Urinary bladder (tissue), 4 donors: ENCODE data around the gene IZUMO1R. TPM values are rescaled to one million over a fixed set of nuclear protein-coding genes. Genes with fewer than 3 reads are reported as not detected.
A peak's percentile ranks its signal among the peaks of the same experiment; 100 is the strongest.
"Not testable (repeated sequence)": the region's sequence is repeated elsewhere in the genome, so short reads cannot be mapped to it uniquely, and the experiment has no call there.

Experiments
- DNase-seq: peaks from one replicate; pipeline ENCODE4 v3.0.0-alpha.2; 2015; ENCODE audit errors: extremely low spot score
- H3K27ac ChIP-seq: one replicate; pipeline ENCODE4 v1.5.1; 2013; ENCODE audit warnings: low read depth, mild to moderate bottlenecking, moderate library complexity
- H3K36me3 ChIP-seq: one replicate; pipeline ENCODE4 v1.6.1; 2013; ENCODE audit warnings: mild to moderate bottlenecking, moderate library complexity; ENCODE audit not compliant: insufficient read depth
- H3K4me1 ChIP-seq: one replicate; pipeline ENCODE4 v1.6.1; 2013; ENCODE audit warnings: mild to moderate bottlenecking, moderate library complexity; ENCODE audit not compliant: insufficient read depth
- H3K4me3 ChIP-seq: one replicate; pipeline ENCODE4 v1.5.1; 2013; ENCODE audit warnings: low read depth, low read length
- WGBS: extraction: QIAGEN DNeasy Blood & Tissue Kit; methylation state at CpG from one replicate; pipeline ENCODE4 v1.1.7; 2013; 5-methylcytosine and 5-hydroxymethylcytosine counted together
- polyA plus RNA-seq: library from polyadenylated mRNA; stranded (reverse); fragments of 200-250 nt; gene quantifications from one replicate; pipeline ENCODE4 v1.2.3, GENCODE V29; 2013
- total RNA-seq: library from RNA; depleted of rRNA; stranded (reverse); fragments of >200 nt; gene quantifications from one replicate; pipeline ENCODE4 v1.2.3, GENCODE V29; 2014
- donor health status: healthy with polysubstance abuse.
- donor health status: healthy.

Gene IZUMO1R
- not detected for total RNA-seq
- polyA plus RNA-seq: not detected

DNA sequence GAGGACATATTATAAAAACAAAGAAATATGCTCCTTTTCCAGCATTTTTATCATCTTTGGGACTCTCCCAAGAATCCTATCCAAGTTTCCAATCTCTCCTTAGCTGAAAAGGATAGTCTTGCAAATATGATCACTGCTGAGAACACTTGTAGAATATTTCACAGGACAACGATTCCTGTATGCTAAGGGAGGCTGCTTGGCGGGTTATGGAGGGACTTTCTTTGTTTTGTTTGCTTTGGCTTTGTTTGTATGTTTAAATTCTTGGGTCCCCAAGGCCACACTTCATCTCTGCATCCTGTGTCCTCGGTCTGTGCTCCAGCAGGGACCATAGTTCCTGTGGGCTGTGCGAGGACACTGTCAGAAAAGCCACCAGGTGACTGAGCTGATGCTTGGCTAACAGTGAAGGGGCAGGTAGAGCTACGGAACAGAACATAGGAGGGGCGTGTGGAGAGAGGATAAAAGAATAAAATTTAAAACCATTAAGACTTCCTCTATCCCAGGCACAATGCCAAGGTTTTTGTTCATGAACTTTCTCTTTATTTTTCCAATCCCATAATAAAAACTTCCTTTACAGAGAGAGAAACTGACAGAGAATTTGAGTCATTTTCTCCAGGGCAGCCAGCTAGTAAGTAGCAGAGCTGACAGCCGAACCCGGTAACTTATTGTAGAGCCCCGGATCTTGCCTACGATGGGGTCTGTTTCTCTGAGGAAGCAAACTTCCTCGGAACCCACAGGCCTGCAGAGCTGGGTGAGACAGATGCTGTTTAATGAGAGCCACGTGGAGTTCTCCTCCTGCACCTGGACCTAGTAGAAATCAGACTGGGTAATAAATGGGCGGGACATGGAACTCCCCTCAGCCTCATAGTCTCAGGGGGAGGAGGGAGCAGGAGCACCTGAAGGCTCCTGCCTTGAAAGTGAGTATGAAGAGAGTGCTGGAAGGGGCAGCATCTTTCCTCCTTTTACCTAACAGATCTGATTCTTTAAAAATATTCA, at the start of gene IZUMO1R:
IZUMO1R (plus strand) TSS at position 615 of the 993 bp plus-strand sequence. CDS start 1,057 bp downstream, outside the sequence.
- H3K27ac ChIP-seq: no peak within 1 kb of the TSS
- no peaks in the 10 kb centered on the region for H3K36me3 ChIP-seq
- 30% methylated on average over 13 of the region's 13 CpGs for WGBS
- no peaks in the 10 kb centered on the region for H3K4me1 ChIP-seq
- DNase-seq: peak; percentile 36
- H3K4me3 ChIP-seq: no peak within 1 kb of the TSS

DNA sequence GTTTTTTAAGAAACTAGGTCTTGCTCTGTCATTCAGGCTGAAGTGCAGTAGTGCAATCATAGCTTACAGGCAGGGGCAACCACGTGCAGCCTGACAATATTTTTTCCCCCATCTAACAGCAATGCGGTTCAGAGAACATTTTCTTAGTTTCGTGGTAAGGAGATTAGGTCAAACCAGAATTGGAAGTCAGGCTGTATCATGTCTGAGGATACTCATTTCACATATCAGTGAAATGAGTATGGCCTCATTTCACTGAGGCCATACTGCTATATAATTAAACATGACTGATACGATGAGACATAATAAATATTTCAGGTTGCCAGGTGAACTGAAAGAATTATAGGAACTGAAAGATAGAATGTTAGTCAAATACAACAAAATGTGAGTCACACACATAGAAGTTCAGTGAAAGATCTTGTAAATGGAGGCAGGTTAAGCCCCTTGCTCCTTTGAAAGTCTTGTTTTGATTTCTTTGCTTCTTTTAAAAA, 32.5 kb upstream of the IZUMO1R start:
- Histone ChIP-seq H3K4me3 (no peak overlapping the region), H3K4me1 (no peaks in the 10 kb centered on the region), H3K36me3 (no peaks in the 10 kb centered on the region), H3K27ac (no peak overlapping the region)
- 68% methylated on average over 4 of the region's 4 CpGs for WGBS
- no peak for DNase-seq

DNA sequence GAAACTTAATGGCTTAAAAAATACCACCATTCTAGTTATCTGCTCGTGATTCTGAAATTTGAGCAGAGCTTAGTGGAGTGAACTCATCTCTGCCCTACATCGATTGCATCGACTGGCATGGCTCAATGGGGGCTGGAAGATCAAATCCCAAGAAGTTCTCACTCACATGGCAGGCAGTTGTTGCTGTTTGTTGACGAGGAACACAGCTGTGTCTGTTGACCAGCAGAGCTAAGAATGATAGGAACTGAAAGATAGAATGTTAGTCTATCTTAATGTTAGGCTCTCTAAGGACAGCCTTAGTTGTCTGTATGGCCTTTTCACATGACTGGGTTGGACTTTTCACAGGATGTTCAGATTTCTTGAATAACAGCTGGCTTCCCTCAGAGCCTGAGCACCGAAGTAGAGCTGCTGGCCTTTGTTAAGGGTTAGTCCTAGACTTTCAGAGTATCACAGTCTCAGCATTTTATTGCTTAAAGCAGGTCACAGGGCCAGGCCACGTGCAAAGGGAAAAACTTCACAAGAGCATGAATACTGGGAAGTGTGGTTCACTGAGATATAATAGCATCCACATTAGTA, 31.6 kb upstream of the IZUMO1R start:
- Histone ChIP-seq H3K36me3 (no peaks in the 10 kb centered on the region), H3K27ac (no peak overlapping the region), H3K4me1 (no peaks in the 10 kb centered on the region), H3K4me3 (no peak overlapping the region)
- DNase-seq: no peak
- 44% methylated on average over 6 of the region's 6 CpGs for WGBS

DNA sequence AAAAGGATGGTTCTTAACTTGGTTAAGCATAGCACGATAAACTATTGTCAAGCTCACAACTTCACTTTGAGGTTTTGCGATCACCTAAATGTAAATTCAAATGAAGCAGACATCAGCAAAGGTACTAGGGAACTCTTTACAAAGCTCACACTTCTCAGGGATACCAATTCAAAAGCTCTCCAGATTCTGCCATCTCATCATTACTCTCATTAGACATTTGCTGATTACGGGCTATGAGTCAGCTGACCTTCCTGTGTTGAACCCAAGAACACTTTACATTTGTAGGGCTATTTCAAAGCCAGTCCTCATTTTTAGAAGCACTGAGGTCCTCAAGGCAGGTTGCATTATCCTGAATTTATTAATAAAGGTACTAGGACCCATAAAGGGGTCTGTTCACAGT, 28.4 kb upstream of the IZUMO1R start:
- H3K4me1 ChIP-seq: no peaks in the 10 kb centered on the region
- no peak for DNase-seq
- 88% methylated on average over 3 of the region's 3 CpGs for WGBS

DNA sequence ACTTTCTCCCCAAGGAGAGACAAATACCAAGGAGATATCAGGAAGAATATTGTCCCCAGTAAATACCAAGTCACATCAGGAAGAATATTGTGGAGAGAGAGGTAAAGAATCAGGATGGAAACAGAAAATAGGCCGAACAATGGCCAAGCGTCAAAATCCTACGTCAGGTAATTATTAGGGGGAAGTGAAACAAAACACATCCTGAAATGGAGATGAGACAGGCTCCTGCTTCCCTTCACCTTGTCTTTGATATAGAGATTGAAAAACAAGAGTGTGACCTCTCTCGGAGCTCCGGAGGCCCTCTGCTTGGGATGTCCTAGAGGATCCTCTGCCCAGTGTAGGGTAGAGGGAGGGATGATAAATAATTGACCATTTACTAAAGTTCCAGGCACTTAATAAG, 27.4 kb upstream of the IZUMO1R start:
- DNase-seq: no peak
- Histone ChIP-seq H3K36me3 (no peaks in the 10 kb centered on the region), H3K27ac (no peak overlapping the region), H3K4me1 (no peaks in the 10 kb centered on the region), H3K4me3 (no peak overlapping the region)
- 89% methylated on average over 5 of the region's 5 CpGs for WGBS

More for the DNA sequence above, 28.4 kb upstream of the IZUMO1R start:
- H3K4me3 ChIP-seq: no peak overlapping the region
- no peak overlapping the region for H3K27ac ChIP-seq
- H3K36me3 ChIP-seq: no peaks in the 10 kb centered on the region

DNA sequence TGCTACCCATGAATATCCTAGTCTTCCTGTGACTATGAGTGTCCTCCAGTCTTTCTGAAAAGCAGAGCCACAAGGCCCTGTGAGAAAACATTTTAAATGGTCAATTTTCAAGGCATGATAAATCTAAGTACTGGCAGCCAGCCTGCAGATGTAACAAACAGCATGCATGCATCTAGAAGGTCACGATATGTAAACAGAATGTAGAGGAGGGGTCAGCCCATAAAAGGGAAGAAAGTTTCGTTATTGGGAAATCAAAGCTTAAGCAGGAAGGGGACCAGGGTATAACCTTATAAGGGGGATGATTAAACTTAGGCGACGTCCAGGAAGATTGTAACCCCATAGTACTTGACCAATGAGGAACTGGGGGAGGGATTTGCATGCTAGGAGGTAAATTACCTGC, 26.2 kb upstream of the IZUMO1R start:
- not testable (repeated sequence) for DNase-seq, H3K36me3 ChIP-seq, H3K4me1 ChIP-seq, H3K27ac ChIP-seq, H3K4me3 ChIP-seq
- WGBS: 35% methylated on average over 4 of the region's 4 CpGs

DNA sequence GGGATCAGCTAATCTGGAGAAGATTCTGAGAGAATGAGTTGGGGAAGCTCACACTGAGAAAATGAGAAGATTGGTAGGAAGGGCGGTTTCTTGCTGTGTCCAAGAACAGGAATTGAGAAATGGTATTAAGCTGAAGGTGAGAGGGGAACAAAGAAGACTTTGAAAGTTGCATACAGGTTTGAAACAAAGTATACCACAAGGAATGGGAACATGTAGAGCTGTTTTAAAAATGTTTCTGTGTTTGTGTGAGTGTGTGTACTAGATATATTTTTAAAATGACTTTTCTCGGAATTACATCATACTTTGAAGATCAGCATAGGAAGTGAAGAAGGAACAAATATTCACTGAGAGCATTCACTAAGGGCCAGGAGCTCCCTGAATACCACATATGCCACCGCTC, 24.4 kb upstream of the IZUMO1R start:
- no peaks in the 10 kb centered on the region for H3K36me3 ChIP-seq
- H3K27ac ChIP-seq: no peak overlapping the region
- no peaks in the 10 kb centered on the region for H3K4me1 ChIP-seq
- DNase-seq: no peak
- WGBS: 91% methylated on average over 3 of the region's 3 CpGs
- no peak overlapping the region for H3K4me3 ChIP-seq

DNA sequence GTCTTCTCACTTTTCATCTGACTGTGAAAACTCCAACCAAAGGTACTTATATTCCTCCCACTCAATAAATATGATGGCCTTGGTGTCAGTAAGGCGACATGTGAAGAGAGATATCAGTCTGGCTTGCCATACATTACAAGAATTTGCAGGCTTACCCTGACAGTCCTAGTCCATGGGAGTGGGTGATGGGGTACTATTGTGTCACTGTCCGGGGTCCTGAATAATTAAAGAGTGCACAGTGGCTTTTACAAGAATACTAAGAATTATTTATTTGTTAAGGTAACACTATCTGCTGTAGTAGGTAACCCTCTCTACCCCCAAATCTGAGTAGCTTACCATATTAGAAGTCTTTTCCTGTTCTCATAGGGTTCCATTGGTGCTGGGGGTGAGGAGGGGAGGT, 23.1 kb upstream of the IZUMO1R start:
- Histone ChIP-seq H3K36me3 (no peaks in the 10 kb centered on the region), H3K4me1 (no peaks in the 10 kb centered on the region), H3K27ac (no peak overlapping the region), H3K4me3 (no peak overlapping the region)
- DNase-seq: no peak
- 90% methylated on average over 2 of the region's 2 CpGs for WGBS

DNA sequence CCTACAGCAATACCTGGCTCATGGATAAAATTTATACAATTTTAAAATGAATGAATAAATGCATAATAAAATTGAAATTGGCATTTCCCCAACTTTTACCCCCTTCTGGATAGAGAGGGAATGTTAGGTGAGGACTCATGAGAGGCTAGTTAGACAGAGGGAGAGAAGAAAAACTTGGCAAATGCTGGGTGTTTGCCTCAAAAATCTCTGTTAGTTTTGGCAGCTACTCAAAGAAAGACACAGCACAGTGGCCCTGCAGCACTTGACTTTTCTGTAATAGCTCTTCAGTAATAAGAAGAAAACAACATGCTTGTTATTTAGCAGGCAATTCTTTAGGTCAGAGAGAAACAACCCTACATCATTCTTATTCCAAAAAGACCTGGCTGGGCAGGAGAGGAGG, 20.7 kb upstream of the IZUMO1R start:
- H3K4me3 ChIP-seq: no peak overlapping the region
- no peaks in the 10 kb centered on the region for H3K4me1 ChIP-seq
- no peaks in the 10 kb centered on the region for H3K36me3 ChIP-seq
- H3K27ac ChIP-seq: no peak overlapping the region
- DNase-seq: no peak

DNA sequence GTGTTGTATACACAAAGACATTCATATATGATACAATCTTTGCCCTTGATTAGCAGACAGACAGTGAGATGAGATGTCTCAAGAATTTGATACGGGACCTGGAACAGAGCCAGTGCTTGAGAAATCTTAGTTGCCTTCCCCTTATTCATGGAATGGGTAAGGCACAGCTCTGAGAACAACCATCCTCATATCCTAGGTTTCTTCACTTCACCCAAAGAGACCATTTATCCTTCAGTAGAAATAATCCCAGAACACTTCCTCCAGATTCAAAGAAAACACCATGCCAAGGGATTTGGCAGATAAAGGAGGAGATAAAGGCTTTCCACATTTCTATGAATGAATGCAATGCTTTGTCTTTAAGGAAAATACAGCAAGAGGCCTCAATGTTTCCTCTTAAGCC, 8.8 kb upstream of the IZUMO1R start:
- Histone ChIP-seq H3K27ac (no peak overlapping the region), H3K4me1 (no peaks in the 10 kb centered on the region), H3K4me3 (no peak overlapping the region), H3K36me3 (no peaks in the 10 kb centered on the region)
- 55% methylated on average over 1 of the region's 1 CpG for WGBS
- DNase-seq: no peak

DNA sequence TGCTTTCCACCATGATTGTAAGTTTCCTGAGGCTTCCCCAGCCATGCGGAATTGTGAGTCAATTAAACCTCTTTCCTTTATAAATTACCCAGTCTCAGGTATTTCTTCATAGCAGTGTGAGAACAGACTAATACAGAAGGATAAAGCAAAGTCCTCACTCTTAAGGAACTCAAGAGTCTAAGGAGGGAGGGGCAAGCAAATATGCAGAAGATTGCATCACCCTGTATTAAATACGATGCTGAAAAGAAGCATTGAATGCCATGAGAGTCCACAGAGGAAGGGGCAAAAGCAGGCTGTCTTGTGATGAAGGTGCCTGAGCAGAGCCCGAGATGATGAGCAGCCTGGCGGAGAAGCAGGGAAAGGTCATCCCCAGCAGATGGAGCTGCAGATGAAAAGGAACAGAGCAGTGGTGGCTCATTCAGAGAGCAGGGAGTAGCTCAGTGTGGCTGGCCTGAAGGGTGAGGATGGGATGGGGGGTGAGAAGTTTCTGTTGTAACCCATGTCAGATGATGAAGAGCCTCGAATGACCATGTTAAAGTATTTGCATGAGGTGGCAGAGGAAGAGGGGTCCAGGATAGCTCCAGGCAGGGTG, 6.3 kb upstream of the IZUMO1R start:
- H3K36me3 ChIP-seq: no peaks in the 10 kb centered on the region
- WGBS: 76% methylated on average over 5 of the region's 5 CpGs
- H3K27ac ChIP-seq: no peak overlapping the region
- no peak overlapping the region for H3K4me3 ChIP-seq
- no peak for DNase-seq
- H3K4me1 ChIP-seq: no peaks in the 10 kb centered on the region

DNA sequence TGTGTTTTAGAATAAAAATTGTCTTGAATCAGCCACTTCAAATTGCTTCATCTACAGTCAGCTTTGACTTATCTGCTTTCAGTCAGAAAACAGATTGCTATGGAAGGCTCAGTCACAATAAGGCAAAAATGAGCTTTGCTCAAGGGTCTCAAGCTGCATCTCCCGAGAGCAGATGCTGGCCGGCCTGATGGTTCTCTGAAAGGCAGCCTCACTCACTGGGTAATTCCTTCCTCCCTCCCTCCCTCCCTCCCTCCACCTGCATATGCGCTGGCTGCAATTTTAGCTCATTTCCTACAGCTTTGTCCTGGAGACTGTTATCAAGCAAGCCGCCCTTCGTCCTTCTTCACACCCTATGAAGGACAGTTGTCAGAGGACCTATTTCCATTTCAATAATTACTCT, 1.6 kb upstream of the IZUMO1R start:
- no peak overlapping the region for H3K27ac ChIP-seq
- 57% methylated on average over 5 of the region's 5 CpGs for WGBS
- H3K4me1 ChIP-seq: no peaks in the 10 kb centered on the region
- DNase-seq: no peak
- no peaks in the 10 kb centered on the region for H3K36me3 ChIP-seq
- H3K4me3 ChIP-seq: no peak overlapping the region

DNA sequence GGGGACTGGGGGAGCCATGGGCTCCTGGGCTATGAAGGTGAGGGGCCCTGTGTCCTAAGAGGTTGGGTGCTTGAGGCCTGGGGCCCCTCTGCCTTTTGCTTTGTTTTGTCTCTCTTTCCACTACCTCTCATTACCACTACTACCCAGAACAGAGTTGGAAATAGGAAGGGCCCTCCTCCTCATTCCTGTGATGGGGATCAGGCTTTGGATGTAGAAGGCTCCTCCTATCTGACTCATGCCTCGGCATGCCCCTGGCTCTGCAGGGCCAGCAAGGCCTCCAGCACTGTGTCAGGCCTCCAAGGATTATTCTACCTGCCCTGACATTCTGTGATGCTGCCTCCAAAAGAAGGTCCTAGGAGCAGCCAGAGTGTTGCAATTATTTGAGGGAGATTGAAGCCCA, 766 bp downstream of the IZUMO1R start:
- 58% methylated on average over 1 of the region's 1 CpG for WGBS
- Histone ChIP-seq H3K27ac (no peak overlapping the region), H3K4me1 (no peaks in the 10 kb centered on the region), H3K36me3 (no peaks in the 10 kb centered on the region), H3K4me3 (no peak overlapping the region)
- DNase-seq: no peak
